ENCODE results near the gene RBMS1. TPM values are rescaled to one million over a fixed set of nuclear protein-coding genes. Genes with fewer than 3 reads are reported as not detected.

The RBMS1 gene
- polyA plus RNA-seq, 1 donor from 2014 or later: 8.4 TPM

DNA sequence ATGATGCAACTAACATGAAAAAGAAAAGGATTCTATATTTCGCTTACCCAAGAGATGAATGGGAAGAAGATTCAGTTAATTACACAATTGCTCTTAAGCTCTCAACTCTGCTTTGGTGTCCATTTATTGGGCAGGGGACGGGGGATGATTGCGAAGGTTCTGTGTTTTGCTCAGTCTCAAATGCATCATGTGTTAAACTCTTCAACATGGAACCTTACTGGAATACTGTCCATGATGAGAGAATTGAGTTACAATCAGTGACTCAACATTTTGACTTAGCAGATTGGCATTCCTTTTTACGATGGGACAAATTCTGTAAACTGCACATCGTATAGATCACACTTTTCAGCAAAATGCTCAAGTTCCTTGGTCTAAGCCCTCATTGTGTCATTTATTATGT lies 135.6 kb downstream of the RBMS1 start:
- H3K79me2 ChIP-seq (replicated peaks; ENCODE audit: insufficient read depth, low read length): no peaks in the 10 kb centered on the region
- no peak overlapping the region for H2AFZ ChIP-seq (ENCODE audit: low read depth, low read length)
- no peak overlapping the region for H3K9ac ChIP-seq (ENCODE audit: low read length)
- H3K9me3 ChIP-seq (ENCODE audit: low read length): no peaks in the 10 kb centered on the region
- no peaks in the 10 kb centered on the region for H3F3A ChIP-seq (ENCODE audit: insufficient read depth, low read length, poor library complexity, severe bottlenecking)
- TF ChIP-seq EZH2 (IDR thresholded peaks at IDR 0.05; ENCODE audit: borderline replicate concordance, insufficient read depth, low read length, poor library complexity, severe bottlenecking) (no peak), SMC3 (conservative IDR thresholded peaks at IDR 0.05; ENCODE audit: poor library complexity) (no peak), EP300 (conservative IDR thresholded peaks at IDR 0.05; ENCODE audit: poor library complexity, severe bottlenecking) (no peak), RAD21 (conservative IDR thresholded peaks at IDR 0.05) (no peak), MXI1 (conservative IDR thresholded peaks at IDR 0.05; ENCODE audit: poor library complexity, severe bottlenecking) (no peak), TAF1 (IDR thresholded peaks at IDR 0.05; ENCODE audit: low read depth) (no peak), POLR2AphosphoS5 (IDR thresholded peaks at IDR 0.05) (no peak)
- TF ChIP-seq, protein P1, sequence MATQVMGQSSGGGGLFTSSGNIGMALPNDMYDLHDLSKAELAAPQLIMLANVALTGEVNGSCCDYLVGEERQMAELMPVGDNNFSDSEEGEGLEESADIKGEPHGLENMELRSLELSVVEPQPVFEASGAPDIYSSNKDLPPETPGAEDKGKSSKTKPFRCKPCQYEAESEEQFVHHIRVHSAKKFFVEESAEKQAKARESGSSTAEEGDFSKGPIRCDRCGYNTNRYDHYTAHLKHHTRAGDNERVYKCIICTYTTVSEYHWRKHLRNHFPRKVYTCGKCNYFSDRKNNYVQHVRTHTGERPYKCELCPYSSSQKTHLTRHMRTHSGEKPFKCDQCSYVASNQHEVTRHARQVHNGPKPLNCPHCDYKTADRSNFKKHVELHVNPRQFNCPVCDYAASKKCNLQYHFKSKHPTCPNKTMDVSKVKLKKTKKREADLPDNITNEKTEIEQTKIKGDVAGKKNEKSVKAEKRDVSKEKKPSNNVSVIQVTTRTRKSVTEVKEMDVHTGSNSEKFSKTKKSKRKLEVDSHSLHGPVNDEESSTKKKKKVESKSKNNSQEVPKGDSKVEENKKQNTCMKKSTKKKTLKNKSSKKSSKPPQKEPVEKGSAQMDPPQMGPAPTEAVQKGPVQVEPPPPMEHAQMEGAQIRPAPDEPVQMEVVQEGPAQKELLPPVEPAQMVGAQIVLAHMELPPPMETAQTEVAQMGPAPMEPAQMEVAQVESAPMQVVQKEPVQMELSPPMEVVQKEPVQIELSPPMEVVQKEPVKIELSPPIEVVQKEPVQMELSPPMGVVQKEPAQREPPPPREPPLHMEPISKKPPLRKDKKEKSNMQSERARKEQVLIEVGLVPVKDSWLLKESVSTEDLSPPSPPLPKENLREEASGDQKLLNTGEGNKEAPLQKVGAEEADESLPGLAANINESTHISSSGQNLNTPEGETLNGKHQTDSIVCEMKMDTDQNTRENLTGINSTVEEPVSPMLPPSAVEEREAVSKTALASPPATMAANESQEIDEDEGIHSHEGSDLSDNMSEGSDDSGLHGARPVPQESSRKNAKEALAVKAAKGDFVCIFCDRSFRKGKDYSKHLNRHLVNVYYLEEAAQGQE (IDR thresholded peaks at IDR 0.05; ENCODE audit: borderline replicate concordance): no peak
- TF ChIP-seq, protein P2, sequence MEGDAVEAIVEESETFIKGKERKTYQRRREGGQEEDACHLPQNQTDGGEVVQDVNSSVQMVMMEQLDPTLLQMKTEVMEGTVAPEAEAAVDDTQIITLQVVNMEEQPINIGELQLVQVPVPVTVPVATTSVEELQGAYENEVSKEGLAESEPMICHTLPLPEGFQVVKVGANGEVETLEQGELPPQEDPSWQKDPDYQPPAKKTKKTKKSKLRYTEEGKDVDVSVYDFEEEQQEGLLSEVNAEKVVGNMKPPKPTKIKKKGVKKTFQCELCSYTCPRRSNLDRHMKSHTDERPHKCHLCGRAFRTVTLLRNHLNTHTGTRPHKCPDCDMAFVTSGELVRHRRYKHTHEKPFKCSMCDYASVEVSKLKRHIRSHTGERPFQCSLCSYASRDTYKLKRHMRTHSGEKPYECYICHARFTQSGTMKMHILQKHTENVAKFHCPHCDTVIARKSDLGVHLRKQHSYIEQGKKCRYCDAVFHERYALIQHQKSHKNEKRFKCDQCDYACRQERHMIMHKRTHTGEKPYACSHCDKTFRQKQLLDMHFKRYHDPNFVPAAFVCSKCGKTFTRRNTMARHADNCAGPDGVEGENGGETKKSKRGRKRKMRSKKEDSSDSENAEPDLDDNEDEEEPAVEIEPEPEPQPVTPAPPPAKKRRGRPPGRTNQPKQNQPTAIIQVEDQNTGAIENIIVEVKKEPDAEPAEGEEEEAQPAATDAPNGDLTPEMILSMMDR (IDR thresholded peaks at IDR 0.05; ENCODE audit: poor library complexity, severe bottlenecking): no peak
- no peaks in the 10 kb centered on the region for H4K20me1 ChIP-seq (ENCODE audit: insufficient read depth)
- H3K27ac ChIP-seq (ENCODE audit: low read length): no peak overlapping the region
- H3K9me2 ChIP-seq (ENCODE audit: insufficient read depth, low read length): no peaks in the 10 kb centered on the region
- no peaks in the 10 kb centered on the region for H3K36me3 ChIP-seq (ENCODE audit: insufficient read depth, low read length)
- H3K4me2 ChIP-seq (ENCODE audit: low read length): no peak overlapping the region
- H3K27me3 ChIP-seq (ENCODE audit: insufficient read depth, low read depth, low read length): no peaks in the 10 kb centered on the region
- H3K4me3 ChIP-seq (ENCODE audit: low read length): no peak overlapping the region

GRCh38 chr2:160356485-160356884 lies 137.1 kb downstream of the RBMS1 start:
- Histone ChIP-seq H3F3A (ENCODE audit: insufficient read depth, low read length, poor library complexity, severe bottlenecking) (no peaks in the 10 kb centered on the region), H3K9me3 (ENCODE audit: low read length) (no peaks in the 10 kb centered on the region), H4K20me1 (ENCODE audit: insufficient read depth) (no peaks in the 10 kb centered on the region), H3K36me3 (ENCODE audit: insufficient read depth, low read length) (no peaks in the 10 kb centered on the region), H3K4me2 (ENCODE audit: low read length) (no peak overlapping the region), H3K27me3 (ENCODE audit: insufficient read depth, low read depth, low read length) (no peaks in the 10 kb centered on the region), H2AFZ (ENCODE audit: low read depth, low read length) (no peak overlapping the region), H3K9me2 (ENCODE audit: insufficient read depth, low read length) (no peaks in the 10 kb centered on the region), H3K27ac (ENCODE audit: low read length) (no peak overlapping the region), H3K9ac (ENCODE audit: low read length) (no peak overlapping the region), H3K79me2 (replicated peaks; ENCODE audit: insufficient read depth, low read length) (no peaks in the 10 kb centered on the region), H3K4me3 (ENCODE audit: low read length) (no peak overlapping the region)
- TF ChIP-seq TAF1 (IDR thresholded peaks at IDR 0.05; ENCODE audit: low read depth) (no peak), MXI1 (conservative IDR thresholded peaks at IDR 0.05; ENCODE audit: poor library complexity, severe bottlenecking) (no peak), RAD21 (conservative IDR thresholded peaks at IDR 0.05) (no peak), POLR2AphosphoS5 (IDR thresholded peaks at IDR 0.05) (no peak), EZH2 (IDR thresholded peaks at IDR 0.05; ENCODE audit: borderline replicate concordance, insufficient read depth, low read length, poor library complexity, severe bottlenecking) (no peak), EP300 (conservative IDR thresholded peaks at IDR 0.05; ENCODE audit: poor library complexity, severe bottlenecking) (no peak), SMC3 (conservative IDR thresholded peaks at IDR 0.05; ENCODE audit: poor library complexity) (no peak)
- TF ChIP-seq, protein P2 (IDR thresholded peaks at IDR 0.05; ENCODE audit: poor library complexity, severe bottlenecking): no peak
- TF ChIP-seq, protein P1 (IDR thresholded peaks at IDR 0.05; ENCODE audit: borderline replicate concordance): no peak

Measured in neural cell (in vitro differentiated cells).